Heart right ventricle (tissue), 16 donors: ENCODE results near the gene AHSP. TPM values are rescaled to one million over a fixed set of nuclear protein-coding genes. Genes with fewer than 3 reads are reported as not detected.
"Not testable (repeated sequence)": the region's sequence is repeated elsewhere in the genome, so short reads cannot be mapped to it uniquely, and the experiment has no call there.

ENCODE experiments used
- ATAC-seq, 8 donors: fragments of 200-7000 bp; cut with Tn5 transposase; one replicate each; pipeline ENCODE4 v1.9.1; 2020; ENCODE audit warnings: mild to moderate bottlenecking in 8 of 8, moderate library complexity in 8 of 8, moderate number of reproducible peaks in 1 of 8
- DNase-seq, 2 donors: peaks; one replicate each; pipeline ENCODE4 v3.0.0-alpha.2; 2020
- H3K27ac ChIP-seq, 10 donors: fragments of 200-600 bp; sonication (generic) in 2 of 10; one replicate each; pipeline versions ENCODE4 v1.5.0 to v1.8.0; 2020 to 2022; ENCODE audit warnings: mild to moderate bottlenecking in 3 of 10
- H3K27me3 ChIP-seq, 7 donors: fragments of 200-600 bp; one replicate each; pipeline ENCODE4 v1.8.0; 2021 to 2022; ENCODE audit warnings: mild to moderate bottlenecking in 2 of 7
- H3K36me3 ChIP-seq, 9 donors: fragments of 200-600 bp; sonication (generic) in 1 of 9; one replicate each; pipeline versions ENCODE4 v1.5.0 to v1.8.0; 2020 to 2022; ENCODE audit warnings: mild to moderate bottlenecking in 2 of 9
- H3K4me1 ChIP-seq, 9 donors: fragments of 200-600 bp; sonication (generic) in 1 of 9; one replicate each; pipeline versions ENCODE4 v1.5.0 to v1.8.0; 2020 to 2022; ENCODE audit warnings: mild to moderate bottlenecking in 4 of 9
- H3K4me3 ChIP-seq, 10 donors: fragments of 200-600 bp; sonication (generic) in 2 of 10; one replicate each; pipeline versions ENCODE4 v1.5.0 to v1.8.0; 2020 to 2022; ENCODE audit warnings: mild to moderate bottlenecking in 7 of 10, moderate library complexity in 2 of 10
- H3K9me3 ChIP-seq, 11 donors: fragments of 200-600 bp in 10 of 11; sonication (generic) in 2 of 11; one replicate each; pipeline versions ENCODE4 v1.5.0 to v1.8.0; 2013 to 2022; ENCODE audit warnings: mild to moderate bottlenecking in 2 of 11, control low read depth in 1 of 11, moderate library complexity in 1 of 11
- CTCF ChIP-seq, 9 donors: fragments of 200-600 bp; sonication (generic) in 2 of 9; IDR thresholded peaks; one replicate each; pipeline versions ENCODE4 v1.5.0 to v1.8.0; 2021 to 2022; ENCODE audit warnings: antibody characterized with exemption in 9 of 9, mild to moderate bottlenecking in 5 of 9, moderate library complexity in 1 of 9
- WGBS, 2 donors: extraction: QIAGEN DNeasy Blood & Tissue Kit; methylation state at CpG; one replicate each; pipeline ENCODE4 v1.1.7; 2013; ENCODE audit warnings: inconsistent platforms in 1 of 2; 5-methylcytosine and 5-hydroxymethylcytosine counted together
- intact Hi-C, 10 donors: fragments of 100-400 bp; cut with DNase I; formaldehyde crosslinking; loops; one replicate each; pipeline versions ENCODE4 v1.11.1 to v1.14.2; 2022
- polyA plus RNA-seq, 2 donors: library from polyadenylated mRNA; stranded (reverse); fragments of 200-250 nt; gene quantifications; one replicate each; pipeline ENCODE4 v1.2.3, GENCODE V29; 2013
- total RNA-seq, 10 donors: library from RNA; stranded (reverse); fragmentation: NEBNext Ultra II Directional in 3 of 10; extraction: Animal tissue kit (Norgen Biotek cat#: 25700) in 3 of 10; gene quantifications; one replicate each; pipeline versions ENCODE4 v1.2.1 to v1.2.4, GENCODE V29; 2021 to 2023
- donor health status: Arrhythmogenic right ventricular cardiomyopathy.
- donor health status: ischemic (EF 13 %, LVEDD 7.1; RV severe dilation, severe dysfunction).
- donor health status: healthy with polysubstance abuse.
- donor health status: DM: no; HTN: yes; CAD: no.
- donor health status: DM: no; HTN: no; CAD: no.
- donor health status: ischemic (EF 25% LVEDD 6.9; RV normal size, moderate dysfunction).
- donor health status: ischemic (EF 25% LVEDD 5.7; RV mildly dilated, moderate dysfunction).
- donor health status: healthy.
- donor health status: DM: yes; HTN: yes; CAD: no.
- donor health status: Ischemic cardiomyopathy.
- donor health status: ischemic (EF 35%, LVEDD 5.7; RV mildly dilated, moderate dysfunction).
- donor health status: nonischemic (EF 11% LVEDD 7.7; RV severe dilation, severe dysfunction).
- donor health status: DM: yes; HTN: yes; CAD: no.
- donor health status: PGD.
- donor health status: ischemic (EF 29% LVEDD 5.4; RV normal size, mild dysfunction).
- donor health status: nonischemic (EF 23%, LVEDD 6.1; RV moderate dilation, normal function).

Gene AHSP
- total and polyA plus RNA-seq, 12 donors: not detected

GRCh38 chr16:31536804-31537361, 9.2 kb downstream of the AHSP start:
- peaks cover 0 to 8% (median 7%) of the 10 kb centered on the region in 9 donors for H3K4me1 ChIP-seq
- DNase-seq (no peak), ATAC-seq (peak in 2 of 8 donors; percentile 14 to 17)
- no peaks in the 10 kb centered on the region for H3K36me3 ChIP-seq
- 63 to 65% methylated on average over 21 of the region's 21 CpGs for WGBS, 2 donors
- peak overlapping the region in 9 of 10 donors; percentile 15 to 56 (median 50) for H3K4me3 ChIP-seq
- H3K9me3 ChIP-seq: no peaks in the 10 kb centered on the region
- H3K27me3 ChIP-seq: peaks cover 0 to 75% (median 53%) of the 10 kb centered on the region in 7 donors
- intact Hi-C loops: no loop called here
- no peak overlapping the region for H3K27ac ChIP-seq
- no peak for TF ChIP-seq CTCF (IDR thresholded peaks at IDR 0.05)

GRCh38 chr16:31537362-31538242, 9.9 kb downstream of the AHSP start:
- ATAC-seq (peak in 4 of 8 donors; percentile 34 to 77 (median 44)), DNase-seq (peak in 1 of 2 donors; percentile 22)

GRCh38 chr16:31538243-31538598, 10.5 kb downstream of the AHSP start:
- H3K27ac ChIP-seq, DNase-seq, H3K4me3 ChIP-seq, ATAC-seq, H3K4me1 ChIP-seq, intact Hi-C loops, H3K9me3 ChIP-seq, H3K36me3 ChIP-seq: not testable (repeated sequence)
- peaks cover 0 to 63% (median 46%) of the 10 kb centered on the region in 7 donors for H3K27me3 ChIP-seq
- 73 to 82% methylated on average over 7 of the region's 7 CpGs for WGBS, 2 donors

More at GRCh38 chr16:31537362-31538242, 9.9 kb downstream of the AHSP start:
- 2 to 5% methylated on average over 57 of the region's 57 CpGs for WGBS, 2 donors
- no peaks in the 10 kb centered on the region for H3K36me3 ChIP-seq
- peak overlapping the region; percentile 15 to 56 (median 50) for H3K4me3 ChIP-seq
- peaks cover 0 to 68% (median 52%) of the 10 kb centered on the region in 7 donors for H3K27me3 ChIP-seq
- peaks cover 0 to 5% (median 0%) of the 10 kb centered on the region in 11 donors for H3K9me3 ChIP-seq
- peaks cover 0 to 8% (median 7%) of the 10 kb centered on the region in 9 donors for H3K4me1 ChIP-seq
- intact Hi-C loops: no loop called here
- H3K27ac ChIP-seq: no peak overlapping the region
- TF ChIP-seq CTCF (IDR thresholded peaks at IDR 0.05): no peak

- H3K36me3 ChIP-seq, intact Hi-C loops, DNase-seq, H3K4me1 ChIP-seq, H3K9me3 ChIP-seq, ATAC-seq, H3K27ac ChIP-seq, H3K4me3 ChIP-seq: not testable (repeated sequence)
- 77 to 84% methylated on average over 4 of the region's 4 CpGs for WGBS, 2 donors
- H3K27me3 ChIP-seq: peaks cover 0 to 50% (median 36%) of the 10 kb centered on the region in 7 donors
Measured at GRCh38 chr16:31539762-31540161, 12.1 kb downstream of the AHSP start.

GRCh38 chr16:31542763-31543162, 15.1 kb downstream of the AHSP start:
- Histone ChIP-seq H3K4me1 (peaks cover 0 to 2% (median under 1%) of the 10 kb centered on the region in 9 donors), H3K9me3 (peaks cover 0 to 11% (median 0%) of the 10 kb centered on the region in 11 donors), H3K36me3 (no peaks in the 10 kb centered on the region), H3K4me3 (no peak overlapping the region), H3K27me3 (peaks cover 0 to 35% (median 17%) of the 10 kb centered on the region in 7 donors), H3K27ac (no peak overlapping the region)
- WGBS, 2 donors: 92 to 94% methylated on average over 4 of the region's 4 CpGs
- intact Hi-C loops: no loop called here
- no peak for TF ChIP-seq CTCF (IDR thresholded peaks at IDR 0.05)
- ATAC-seq (no peak), DNase-seq (no peak)
